GM12874 (cell line): Measurements from ENCODE around the gene FRRS1L.

Experiments used
- CTCF ChIP-seq: IDR thresholded peaks from 2 replicates; pipeline ENCODE4 v1.5.1; 2011; ENCODE audit warnings: low read depth, mild to moderate bottlenecking, control low read depth, low read length, moderate library complexity; ENCODE audit not compliant: insufficient read depth

The FRRS1L gene

DNA sequence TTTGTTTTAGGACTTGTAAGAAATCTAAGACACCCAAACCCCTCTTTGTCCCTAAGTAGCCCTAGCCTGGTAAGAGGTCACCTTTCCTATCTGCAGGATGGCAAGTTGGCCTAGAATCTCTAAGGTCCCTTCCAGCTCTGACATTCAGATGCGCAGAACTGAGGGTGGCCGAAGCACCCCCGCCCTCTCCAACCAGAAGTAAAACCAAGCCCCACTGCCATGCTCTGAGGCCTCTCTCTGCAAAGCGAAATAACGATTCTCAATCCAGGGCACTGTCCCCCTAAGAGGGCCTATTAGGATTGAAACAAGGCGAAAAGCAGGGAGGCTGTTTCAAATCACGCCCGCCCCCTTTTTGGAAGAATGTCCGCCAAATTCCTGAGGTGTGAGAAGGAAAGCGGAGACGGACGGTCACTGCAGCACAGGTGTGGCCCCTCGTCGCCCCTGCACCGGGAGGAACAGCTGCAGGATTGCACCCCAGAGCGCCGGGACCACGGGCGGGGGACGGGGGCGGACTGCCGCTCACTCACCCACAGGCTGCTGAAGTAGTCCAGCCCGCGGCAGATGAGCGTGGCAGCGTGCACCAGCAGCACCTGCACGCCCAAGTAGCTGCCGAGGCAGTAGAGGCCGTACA, 48.1 kb downstream of the FRRS1L start:
- no peak for TF ChIP-seq CTCF

GRCh38 chr9:109117856-109118807, 48.9 kb downstream of the FRRS1L start:
- TF ChIP-seq CTCF, result no peak

- no peak for TF ChIP-seq CTCF
Observed at GRCh38 chr9:109115931-109116526, 51.0 kb downstream of the FRRS1L start.

- no peak for TF ChIP-seq CTCF
Observed at GRCh38 chr9:109114670-109115069, 52.4 kb downstream of the FRRS1L start.

DNA sequence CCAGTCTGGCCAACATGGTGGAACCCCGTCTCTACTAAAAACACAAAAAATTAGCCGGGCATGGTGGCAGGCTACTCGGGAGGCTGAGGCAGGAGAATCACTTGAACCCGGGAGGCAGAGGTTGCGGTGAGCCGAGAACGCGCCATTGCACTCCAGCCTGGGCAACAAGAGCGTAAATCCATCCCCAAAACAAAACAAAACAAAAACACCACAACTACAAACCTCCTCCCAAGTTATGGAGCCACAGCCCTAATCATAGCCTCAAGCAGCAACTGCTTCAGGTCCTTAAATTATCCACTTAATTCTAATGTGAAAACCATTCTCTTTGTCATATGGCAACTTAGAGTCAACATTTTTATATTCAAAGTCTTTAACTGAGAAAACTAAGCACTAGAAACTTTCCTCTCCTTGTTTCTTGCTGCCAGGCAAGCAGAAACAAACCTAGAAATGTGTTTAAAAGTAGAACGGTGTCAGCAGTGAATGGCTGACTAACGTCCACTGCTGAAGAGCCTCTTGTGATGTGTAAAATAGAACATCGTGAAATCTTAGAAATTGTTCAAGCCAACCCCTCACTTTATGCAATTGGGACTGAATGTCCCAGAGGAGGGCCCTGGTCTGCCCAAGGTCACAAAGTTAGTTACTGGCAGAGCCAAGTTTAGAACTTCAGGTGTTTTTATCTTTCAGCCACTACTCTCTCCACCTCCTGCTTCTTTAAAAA, 53.0 kb downstream of the FRRS1L start:
- TF ChIP-seq CTCF, result no peak

- no peak for TF ChIP-seq CTCF
Observed at GRCh38 chr9:109113254-109113653, 53.8 kb downstream of the FRRS1L start.

- TF ChIP-seq CTCF, result no peak
Observed at GRCh38 chr9:109110329-109111021, 56.6 kb downstream of the FRRS1L start.
